Caco-2 (cell line): ENCODE measurements around the gene PRSS22. TPM values are rescaled to one million over a fixed set of nuclear protein-coding genes. Genes with fewer than 3 reads are reported as not detected.

ENCODE experiments used
- BruUV-seq: library from RNA; stranded (reverse); fragments of 400-500 nt; replicated peaks from 2 replicates; lab custom pipeline; 2021; lab: Mats Ljungman, UMichigan
- CTCF ChIA-PET: fragments of 300-600 bp; sonication (Branson Sonifier 250); formaldehyde crosslinking; loops from one replicate; lab custom pipeline; 2022; ENCODE audit warnings: antibody characterized with exemption; lab: Charles Lee
- POLR2A ChIA-PET: fragments of 300-600 bp; sonication (Branson Sonifier 250); formaldehyde crosslinking; loops from one replicate; lab custom pipeline; 2022; ENCODE audit warnings: antibody characterized with exemption; lab: Charles Lee
- DNase-seq, 2 experiments: peaks; one replicate each; pipeline versions ENCODE4 v3.0.0 to v3.0.0-alpha.2; 2020 to 2022
- H3K27me3 ChIP-seq: replicated peaks from 2 replicates; pipeline ENCODE4 v1.6.0; 2011; ENCODE audit warnings: low read length; ENCODE audit not compliant: control insufficient read depth, insufficient read depth
- H3K36me3 ChIP-seq: 2 replicates; pipeline ENCODE4 v1.5.1; 2011; ENCODE audit warnings: low read length; ENCODE audit not compliant: control insufficient read depth, insufficient read depth
- H3K4me1 ChIP-seq: fragments of 250-450 bp; sonication (Bioruptor Pico); 2 replicates; pipeline ENCODE4 v1.5.1; 2020; ENCODE audit warnings: mild to moderate bottlenecking
- H3K4me3 ChIP-seq: 2 replicates; pipeline ENCODE4 v1.5.1; 2011; ENCODE audit warnings: low read depth, mild to moderate bottlenecking, control low read depth, low read length
- H3K9me3 ChIP-seq: fragments of 250-450 bp; sonication (Bioruptor Pico); 2 replicates; pipeline ENCODE4 v1.5.1; 2020; ENCODE audit warnings: mild to moderate bottlenecking, moderate library complexity
- H3K27ac Mint-ChIP-seq: one replicate; pipeline ENCODE4 v1.8.0; 2022; ENCODE audit warnings: mixed read lengths; ENCODE audit not compliant: unreplicated experiment
- H3K27me3 Mint-ChIP-seq: one replicate; pipeline ENCODE4 v1.8.0; 2022; ENCODE audit warnings: mixed read lengths; ENCODE audit not compliant: insufficient read depth, unreplicated experiment
- H3K36me3 Mint-ChIP-seq: one replicate; pipeline ENCODE4 v1.8.0; 2022; ENCODE audit warnings: mild to moderate bottlenecking, mixed read lengths; ENCODE audit not compliant: insufficient read depth, unreplicated experiment
- H3K4me1 Mint-ChIP-seq: one replicate; pipeline ENCODE4 v1.8.0; 2022; ENCODE audit warnings: low read depth, mixed read lengths; ENCODE audit not compliant: unreplicated experiment
- H3K4me3 Mint-ChIP-seq: one replicate; pipeline ENCODE4 v1.8.0; 2022; ENCODE audit warnings: mild to moderate bottlenecking, moderate library complexity, mixed read lengths; ENCODE audit not compliant: unreplicated experiment
- H3K9me3 Mint-ChIP-seq: one replicate; pipeline ENCODE4 v1.8.0; 2022; ENCODE audit warnings: mixed read lengths; ENCODE audit not compliant: unreplicated experiment
- intact Hi-C: fragments of 100-400 bp; cut with micrococcal nuclease; formaldehyde crosslinking; loops from one replicate; pipeline ENCODE4 v1.10.0; 2022; ENCODE audit not compliant: unreplicated experiment
- total RNA-seq: library from RNA; stranded (reverse); gene quantifications from 2 replicates; pipeline ENCODE4 v1.2.3, GENCODE V29; 2022
- TF ChIP-seq, protein P1 (sequence below), 2 experiments: fragments of 200-600 bp in 1 of 2; IDR thresholded peaks; 1 replicate in 1 of 2; 2 replicates in 1 of 2; pipeline versions ENCODE4 v1.5.1 to v1.8.0; 2011 to 2022; ENCODE audit warnings: antibody characterized with exemption in 1 of 2, control low read depth in 1 of 2, inconsistent platforms in 1 of 2, low read depth in 1 of 2, low read length in 1 of 2, mild to moderate bottlenecking in 1 of 2, moderate library complexity in 1 of 2; ENCODE audit not compliant: insufficient read depth in 1 of 2, severe bottlenecking in 1 of 2, unreplicated experiment in 1 of 2

PRSS22 gene
- total RNA-seq, 1 experiment from 2014 or later = 131 TPM

DNA sequence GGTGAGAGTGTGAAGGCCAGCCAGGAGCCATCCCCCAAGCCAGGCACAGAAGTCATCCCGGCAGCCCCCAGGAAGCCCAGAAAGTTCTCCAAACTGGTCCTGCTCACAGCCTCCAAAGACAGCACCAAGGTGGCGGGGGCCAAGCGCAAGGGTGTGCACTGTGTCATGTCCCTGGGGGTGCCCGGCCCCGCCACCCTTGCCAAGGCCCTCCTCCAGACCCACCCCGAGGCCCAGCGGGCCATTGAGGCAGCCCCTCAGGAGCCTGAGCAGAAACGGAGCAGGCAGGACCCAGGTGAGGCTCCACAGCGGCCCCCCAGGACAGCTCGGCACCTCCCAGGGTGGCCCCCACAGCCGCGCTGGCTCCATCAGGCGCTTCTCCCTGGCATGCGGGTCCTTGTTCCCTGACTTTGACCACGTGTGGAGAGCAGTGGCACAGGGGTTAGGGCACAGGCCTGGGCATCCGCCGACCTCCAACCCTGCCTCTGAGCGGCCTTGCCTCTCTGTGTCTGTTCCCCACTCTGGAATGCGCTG lies 38.6 kb upstream of the PRSS22 start:
- H3K27ac Mint-ChIP-seq = no peak overlapping the region
- H3K36me3 Mint-ChIP-seq = no peaks in the 10 kb centered on the region
- H3K9me3 ChIP-seq = no peaks in the 10 kb centered on the region
- H3K4me3 ChIP-seq = no peak overlapping the region
- no TSS peak for BruUV-seq
- H3K4me1 ChIP-seq = peaks cover 25% of the 10 kb centered on the region
- TF ChIP-seq, protein P1, sequence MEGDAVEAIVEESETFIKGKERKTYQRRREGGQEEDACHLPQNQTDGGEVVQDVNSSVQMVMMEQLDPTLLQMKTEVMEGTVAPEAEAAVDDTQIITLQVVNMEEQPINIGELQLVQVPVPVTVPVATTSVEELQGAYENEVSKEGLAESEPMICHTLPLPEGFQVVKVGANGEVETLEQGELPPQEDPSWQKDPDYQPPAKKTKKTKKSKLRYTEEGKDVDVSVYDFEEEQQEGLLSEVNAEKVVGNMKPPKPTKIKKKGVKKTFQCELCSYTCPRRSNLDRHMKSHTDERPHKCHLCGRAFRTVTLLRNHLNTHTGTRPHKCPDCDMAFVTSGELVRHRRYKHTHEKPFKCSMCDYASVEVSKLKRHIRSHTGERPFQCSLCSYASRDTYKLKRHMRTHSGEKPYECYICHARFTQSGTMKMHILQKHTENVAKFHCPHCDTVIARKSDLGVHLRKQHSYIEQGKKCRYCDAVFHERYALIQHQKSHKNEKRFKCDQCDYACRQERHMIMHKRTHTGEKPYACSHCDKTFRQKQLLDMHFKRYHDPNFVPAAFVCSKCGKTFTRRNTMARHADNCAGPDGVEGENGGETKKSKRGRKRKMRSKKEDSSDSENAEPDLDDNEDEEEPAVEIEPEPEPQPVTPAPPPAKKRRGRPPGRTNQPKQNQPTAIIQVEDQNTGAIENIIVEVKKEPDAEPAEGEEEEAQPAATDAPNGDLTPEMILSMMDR (IDR thresholded peaks at IDR 0.05; ENCODE audit: insufficient read depth in 1 of 2, low read depth in 1 of 2, low read length in 1 of 2, severe bottlenecking in 1 of 2, unreplicated experiment in 1 of 2) = no peak
- POLR2A ChIA-PET = no interaction called here
- H3K9me3 Mint-ChIP-seq = no peaks in the 10 kb centered on the region
- intact Hi-C loops = no loop called here
- CTCF ChIA-PET = interaction anchor here (1.2 kb wide), 1 partner anchor 14 kb away, joined by 4 read pairs; the partner anchor contains the start of gene FLYWCH2
- no peaks in the 10 kb centered on the region for H3K4me1 Mint-ChIP-seq
- no peaks in the 10 kb centered on the region for H3K27me3 ChIP-seq
- no peak for DNase-seq
- no peak overlapping the region for H3K4me3 Mint-ChIP-seq
- no peaks in the 10 kb centered on the region; the same call in 1 of the 2 replicates for H3K36me3 ChIP-seq
- no peaks in the 10 kb centered on the region for H3K27me3 Mint-ChIP-seq

DNA sequence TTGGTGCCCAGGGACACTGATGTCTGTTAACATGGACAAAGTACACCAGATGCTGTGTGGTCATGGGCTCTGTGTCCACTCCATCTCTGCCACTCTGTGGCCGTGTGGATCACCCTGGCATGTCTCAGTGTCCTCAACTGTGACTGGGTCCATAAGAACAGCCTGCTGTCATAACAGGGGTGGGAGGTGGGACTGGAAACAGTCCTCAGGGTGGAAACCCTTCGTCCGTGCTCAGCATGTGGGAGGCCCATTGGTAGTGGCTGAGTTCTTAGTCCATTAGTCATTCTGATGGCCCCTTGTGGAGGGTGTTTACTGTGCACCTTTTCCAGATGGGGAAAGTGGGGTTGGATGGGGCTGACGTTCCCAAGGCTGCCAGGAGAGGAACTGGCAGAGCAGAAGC lies 37.8 kb upstream of the PRSS22 start:
- Histone ChIP-seq H3K27me3 (no peaks in the 10 kb centered on the region), H3K4me3 (no peak overlapping the region), H3K9me3 (no peaks in the 10 kb centered on the region), H3K4me1 (peaks cover 25% of the 10 kb centered on the region), H3K36me3 (no peaks in the 10 kb centered on the region; the same call in 1 of the 2 replicates)
- no peak overlapping the region for H3K4me3 Mint-ChIP-seq
- H3K36me3 Mint-ChIP-seq = no peaks in the 10 kb centered on the region
- BruUV-seq = no TSS peak
- TF ChIP-seq, protein P1 (IDR thresholded peaks at IDR 0.05; ENCODE audit: insufficient read depth in 1 of 2, low read depth in 1 of 2, low read length in 1 of 2, severe bottlenecking in 1 of 2, unreplicated experiment in 1 of 2) = no peak
- peak in 1 of 2 experiments; percentile 28 for DNase-seq
- intact Hi-C loops = no loop called here
- POLR2A ChIA-PET = no interaction called here
- no peaks in the 10 kb centered on the region for H3K9me3 Mint-ChIP-seq
- H3K27ac Mint-ChIP-seq = no peak overlapping the region
- H3K27me3 Mint-ChIP-seq = no peaks in the 10 kb centered on the region
- H3K4me1 Mint-ChIP-seq = no peaks in the 10 kb centered on the region
- CTCF ChIA-PET = no interaction called here

DNA sequence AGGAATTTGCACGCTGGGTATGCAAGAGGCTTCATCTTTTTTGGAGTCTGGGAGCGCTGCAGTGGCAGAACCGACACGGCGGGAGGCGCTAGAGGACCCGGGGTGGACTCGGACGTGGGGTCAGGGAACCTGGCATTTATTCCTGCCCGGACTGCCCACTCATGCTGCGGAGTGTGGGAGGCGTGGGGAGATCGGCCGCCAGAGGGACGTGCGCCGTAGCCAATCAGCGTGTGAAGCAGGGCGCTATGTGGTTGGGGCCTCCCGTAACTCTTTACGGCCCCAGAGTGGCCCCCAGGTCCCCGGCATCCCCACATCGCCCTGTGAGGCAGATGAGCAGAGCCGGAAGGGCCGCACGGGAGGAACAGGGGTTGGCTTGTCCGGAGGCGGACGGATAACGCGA lies 36.3 kb upstream of the PRSS22 start:
- Mint-ChIP-seq H3K4me1 (no peaks in the 10 kb centered on the region), H3K27me3 (no peaks in the 10 kb centered on the region), H3K4me3 (no peak overlapping the region), H3K27ac (no peak overlapping the region), H3K9me3 (no peaks in the 10 kb centered on the region), H3K36me3 (no peaks in the 10 kb centered on the region)
- Histone ChIP-seq H3K36me3 (no peaks in the 10 kb centered on the region; the same call in 1 of the 2 replicates), H3K4me1 (peaks cover 19% of the 10 kb centered on the region), H3K27me3 (no peaks in the 10 kb centered on the region), H3K4me3 (no peak overlapping the region), H3K9me3 (no peaks in the 10 kb centered on the region)
- intact Hi-C loops = no loop called here
- TF ChIP-seq, protein P1 (IDR thresholded peaks at IDR 0.05; ENCODE audit: insufficient read depth in 1 of 2, low read depth in 1 of 2, low read length in 1 of 2, severe bottlenecking in 1 of 2, unreplicated experiment in 1 of 2) = no peak
- BruUV-seq = no TSS peak
- no peak for DNase-seq
- CTCF ChIA-PET = no interaction called here
- POLR2A ChIA-PET = no interaction called here
